Measurements from ENCODE around the gene CREM.

Gene CREM

DNA sequence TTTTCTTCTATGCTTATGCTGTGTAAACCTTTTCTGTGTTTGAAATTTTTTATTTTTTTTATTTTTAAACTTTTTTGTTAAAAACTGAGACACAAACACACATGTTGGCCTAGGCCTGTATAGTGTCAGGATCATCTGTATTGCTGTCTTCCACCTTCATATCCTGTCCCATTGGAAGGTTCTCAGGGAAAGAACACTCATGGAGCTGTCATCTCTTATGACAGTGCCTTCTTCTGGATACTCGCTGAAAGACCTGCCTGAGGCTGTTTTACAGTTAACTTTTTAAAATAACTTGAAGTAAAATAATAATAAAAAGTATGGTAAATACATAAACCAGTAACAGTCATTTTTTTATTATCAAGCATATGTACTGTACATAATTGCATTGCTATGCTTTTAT is 34.1 kb downstream of the CREM start:
- TF ChIP-seq, protein P1, sequence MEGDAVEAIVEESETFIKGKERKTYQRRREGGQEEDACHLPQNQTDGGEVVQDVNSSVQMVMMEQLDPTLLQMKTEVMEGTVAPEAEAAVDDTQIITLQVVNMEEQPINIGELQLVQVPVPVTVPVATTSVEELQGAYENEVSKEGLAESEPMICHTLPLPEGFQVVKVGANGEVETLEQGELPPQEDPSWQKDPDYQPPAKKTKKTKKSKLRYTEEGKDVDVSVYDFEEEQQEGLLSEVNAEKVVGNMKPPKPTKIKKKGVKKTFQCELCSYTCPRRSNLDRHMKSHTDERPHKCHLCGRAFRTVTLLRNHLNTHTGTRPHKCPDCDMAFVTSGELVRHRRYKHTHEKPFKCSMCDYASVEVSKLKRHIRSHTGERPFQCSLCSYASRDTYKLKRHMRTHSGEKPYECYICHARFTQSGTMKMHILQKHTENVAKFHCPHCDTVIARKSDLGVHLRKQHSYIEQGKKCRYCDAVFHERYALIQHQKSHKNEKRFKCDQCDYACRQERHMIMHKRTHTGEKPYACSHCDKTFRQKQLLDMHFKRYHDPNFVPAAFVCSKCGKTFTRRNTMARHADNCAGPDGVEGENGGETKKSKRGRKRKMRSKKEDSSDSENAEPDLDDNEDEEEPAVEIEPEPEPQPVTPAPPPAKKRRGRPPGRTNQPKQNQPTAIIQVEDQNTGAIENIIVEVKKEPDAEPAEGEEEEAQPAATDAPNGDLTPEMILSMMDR (conservative IDR thresholded peaks at IDR 0.05; ENCODE audit: low read depth, low read length) = no peak
- no peak overlapping the region for H3K4me3 ChIP-seq (ENCODE audit: low read length)
- no peak for DNase-seq (ENCODE audit: low read depth)

DNA sequence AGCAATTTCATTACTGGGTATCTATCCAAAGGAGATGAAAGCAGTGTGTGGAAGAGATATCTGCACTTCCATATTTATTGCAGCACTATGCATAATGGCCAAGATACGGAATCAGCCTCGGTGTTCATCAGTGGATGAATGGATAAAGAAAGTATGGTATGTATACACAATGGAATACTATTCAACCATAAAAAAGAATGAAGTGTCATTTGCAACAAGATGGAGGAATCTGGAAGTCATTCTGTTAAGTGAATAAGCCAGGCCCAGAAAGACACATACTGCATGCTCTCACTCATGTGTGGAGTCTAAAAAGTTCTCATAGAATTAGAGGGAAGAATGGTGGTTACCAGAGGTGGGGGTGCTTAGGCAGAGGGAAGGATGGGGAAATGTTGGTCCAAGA is 35.3 kb downstream of the CREM start:
- no peak for DNase-seq (ENCODE audit: low read depth)
- H3K4me3 ChIP-seq (ENCODE audit: low read length) = no peak overlapping the region
- TF ChIP-seq, protein P1 (conservative IDR thresholded peaks at IDR 0.05; ENCODE audit: low read depth, low read length) = no peak

- TF ChIP-seq, protein P1 (conservative IDR thresholded peaks at IDR 0.05; ENCODE audit: low read depth, low read length) = no peak
- H3K4me3 ChIP-seq (ENCODE audit: low read length) = no peak overlapping the region
- DNase-seq (ENCODE audit: low read depth) = no peak
Measured at GRCh38 chr10:35165136-35165535, 38.5 kb downstream of the CREM start.

DNA sequence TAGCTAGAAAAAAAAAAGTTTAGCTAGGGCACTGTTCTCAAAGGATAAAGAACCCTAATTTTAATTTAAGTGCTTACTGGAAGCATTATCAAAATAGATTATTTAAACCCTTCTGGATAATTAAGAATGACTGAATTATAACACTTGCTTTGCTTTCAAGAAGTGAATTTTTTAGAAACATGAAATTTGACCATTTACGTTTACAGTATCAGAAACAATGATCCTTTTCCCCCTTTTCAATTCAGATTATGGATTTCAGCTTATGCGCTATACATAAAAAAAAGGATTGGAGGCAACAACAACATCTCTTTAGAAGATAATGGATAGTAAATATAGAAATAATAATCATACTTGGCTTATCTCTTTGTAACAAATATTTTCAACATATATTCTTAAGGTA is 39.2 kb downstream of the CREM start:
- no peak for DNase-seq (ENCODE audit: low read depth)
- H3K4me3 ChIP-seq (ENCODE audit: low read length) = no peak overlapping the region
- TF ChIP-seq, protein P1 (conservative IDR thresholded peaks at IDR 0.05; ENCODE audit: low read depth, low read length) = no peak

- TF ChIP-seq, protein P1 (conservative IDR thresholded peaks at IDR 0.05; ENCODE audit: low read depth, low read length) = no peak
Measured at GRCh38 chr10:35166607-35167006, 40.0 kb downstream of the CREM start.

DNA sequence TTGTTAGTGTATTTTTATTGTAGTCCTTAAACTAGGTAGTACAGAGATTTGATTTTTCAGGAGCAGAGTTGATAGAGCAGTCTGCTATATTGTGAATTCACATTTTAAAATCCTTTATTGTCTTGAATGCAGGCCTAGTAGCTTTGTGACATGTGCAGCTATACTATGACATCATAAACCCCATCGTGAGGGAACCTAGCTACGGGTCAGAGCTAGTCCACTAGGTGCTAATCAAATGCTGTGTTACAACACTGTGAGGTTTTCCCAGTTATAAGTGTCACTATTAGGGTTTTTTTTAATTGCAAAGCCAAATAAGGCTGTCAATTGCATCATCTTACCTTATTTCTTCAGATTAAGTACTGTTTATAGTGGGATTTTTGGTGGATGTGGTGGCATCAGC is 40.7 kb downstream of the CREM start:
- TF ChIP-seq, protein P1 (conservative IDR thresholded peaks at IDR 0.05; ENCODE audit: low read depth, low read length) = no peak
- H3K4me3 ChIP-seq (ENCODE audit: low read length) = no peak overlapping the region
- DNase-seq (ENCODE audit: low read depth) = no peak

More at GRCh38 chr10:35166607-35167006, 40.0 kb downstream of the CREM start:
- no peak overlapping the region for H3K4me3 ChIP-seq (ENCODE audit: low read length)
- DNase-seq (ENCODE audit: low read depth) = no peak

- TF ChIP-seq, protein P1 (conservative IDR thresholded peaks at IDR 0.05; ENCODE audit: low read depth, low read length) = no peak
- no peak for DNase-seq (ENCODE audit: low read depth)
- no peak overlapping the region for H3K4me3 ChIP-seq (ENCODE audit: low read length)
Measured at GRCh38 chr10:35172146-35172545, 45.5 kb downstream of the CREM start.

Measured in retinal pigment epithelial cell (primary cell).